Keratinocyte (primary cell): Measurements from ENCODE around the gene HGF. TPM values are rescaled to one million over a fixed set of nuclear protein-coding genes. Genes with fewer than 3 reads are reported as not detected.

ENCODE experiments used
- DNase-seq: peaks from one replicate; pipeline ENCODE4 v3.0.0-alpha.2; 2011; ENCODE audit warnings: low read depth, missing footprints, low spot score
- FAIRE-seq: peaks from 2 replicates; lab custom pipeline; 2011; peaks lifted over from hg19 to GRCh38; lab: Jason Lieb, UNC
- H2AFZ ChIP-seq: 2 replicates; pipeline ENCODE4 v1.6.0; 2012; ENCODE audit warnings: low read length, control low read depth, inconsistent platforms; ENCODE audit not compliant: control insufficient read depth
- H3K27ac ChIP-seq: 2 replicates; pipeline ENCODE4 v1.5.1; 2011; ENCODE audit warnings: low read length; ENCODE audit not compliant: control insufficient read depth, insufficient read depth
- H3K27me3 ChIP-seq: 3 replicates; pipeline ENCODE4 v1.6.0; 2011; ENCODE audit warnings: low read length; ENCODE audit not compliant: control insufficient read depth, insufficient read depth; ENCODE audit errors: extremely low read depth
- H3K36me3 ChIP-seq, 2 experiments: 2 replicates in 1 of 2; 3 replicates in 1 of 2; pipeline ENCODE4 v1.5.1; 2011; ENCODE audit warnings: low read length in 2 of 2, mild to moderate bottlenecking in 1 of 2; ENCODE audit not compliant: control insufficient read depth in 2 of 2, insufficient read depth in 2 of 2; ENCODE audit errors: extremely low read depth in 1 of 2
- H3K4me1 ChIP-seq: 3 replicates; pipeline ENCODE4 v1.5.1; 2011; ENCODE audit warnings: low read length; ENCODE audit not compliant: control insufficient read depth, insufficient read depth; ENCODE audit errors: extremely low read depth
- H3K4me2 ChIP-seq: 3 replicates; pipeline ENCODE4 v1.6.0; 2011; ENCODE audit warnings: low read depth, low read length; ENCODE audit not compliant: control insufficient read depth, insufficient read depth; ENCODE audit errors: extremely low read depth
- H3K4me3 ChIP-seq, 3 experiments: fragments of 200-600 bp in 1 of 3; sonication (generic) in 1 of 3; 2 replicates in 2 of 3; 3 replicates in 1 of 3; pipeline ENCODE4 v1.5.1; 2011 to 2016; ENCODE audit warnings: low read length in 3 of 3, mild to moderate bottlenecking in 3 of 3, control low read depth in 2 of 3, inconsistent platforms in 1 of 3, low read depth in 1 of 3, mixed read lengths in 1 of 3, mixed run types in 1 of 3, moderate library complexity in 1 of 3; ENCODE audit not compliant: control insufficient read depth in 2 of 3, insufficient read depth in 2 of 3; ENCODE audit errors: extremely low read depth in 1 of 3
- H3K79me2 ChIP-seq: 2 replicates; pipeline ENCODE4 v1.6.0; 2012; ENCODE audit warnings: low read length; ENCODE audit not compliant: control insufficient read depth, insufficient read depth
- H3K9ac ChIP-seq: 3 replicates; pipeline ENCODE4 v1.6.0; 2011; ENCODE audit warnings: low read length; ENCODE audit not compliant: control insufficient read depth, insufficient read depth; ENCODE audit errors: extremely low read depth
- H3K9me1 ChIP-seq: 3 replicates; pipeline ENCODE4 v1.6.0; 2011; ENCODE audit warnings: low read length; ENCODE audit not compliant: control insufficient read depth, insufficient read depth; ENCODE audit errors: extremely low read depth
- H3K9me3 ChIP-seq: 2 replicates; pipeline ENCODE4 v1.5.1; 2012; ENCODE audit warnings: low read depth, low read length; ENCODE audit not compliant: control insufficient read depth
- H4K20me1 ChIP-seq: 3 replicates; pipeline ENCODE4 v1.6.0; 2011; ENCODE audit warnings: low read length; ENCODE audit not compliant: control insufficient read depth, insufficient read depth; ENCODE audit errors: extremely low read depth
- EZH2 ChIP-seq: IDR thresholded peaks from one replicate; pipeline ENCODE4 v1.6.1; 2012; ENCODE audit warnings: inconsistent platforms, mild to moderate bottlenecking, low read length, moderate library complexity
- dilution Hi-C: fragments of 300-500 bp; cut with MboI; formaldehyde crosslinking; loops from one replicate; pipeline ENCODE4 v1.7.0; 2020; ENCODE audit warnings: low sequenced_read_pairs; ENCODE audit not compliant: extremely low pct_ligation_motif_present
- polyA plus RNA-seq, 5 experiments: library from polyadenylated mRNA; depleted of rRNA in 3 of 5; stranded (reverse) in 3 of 5; stranded (forward) in 1 of 5; unstranded in 1 of 5; fragments of >200 nt; gene quantifications; 1 replicate in 1 of 5; 2 replicates in 3 of 5; 3 replicates in 1 of 5; pipeline versions ENCODE4 v1.2.1 to v1.2.3, GENCODE V29; 2011 to 2012; ENCODE audit warnings: missing spikeins in 2 of 5, low read depth in 1 of 5, low replicate concordance in 1 of 5
- TF ChIP-seq, protein P1 (sequence below), 3 experiments: IDR thresholded peaks in 1 of 3; conservative IDR thresholded peaks in 1 of 3; optimal IDR thresholded peaks in 1 of 3; 2 replicates in 2 of 3; 3 replicates in 1 of 3; pipeline versions ENCODE3 to v1.5.1; 2011; ENCODE audit warnings: low read length in 3 of 3, mild to moderate bottlenecking in 3 of 3, moderate library complexity in 2 of 3, control low read depth in 1 of 3, inconsistent platforms in 1 of 3; ENCODE audit not compliant: insufficient read depth in 2 of 3; ENCODE audit errors: extremely low read depth in 1 of 3

Gene HGF
- polyA plus RNA-seq, 1 donor (not counting 4 experiments of a cell fraction or from before 2014, with no cell fraction given): not detected

DNA sequence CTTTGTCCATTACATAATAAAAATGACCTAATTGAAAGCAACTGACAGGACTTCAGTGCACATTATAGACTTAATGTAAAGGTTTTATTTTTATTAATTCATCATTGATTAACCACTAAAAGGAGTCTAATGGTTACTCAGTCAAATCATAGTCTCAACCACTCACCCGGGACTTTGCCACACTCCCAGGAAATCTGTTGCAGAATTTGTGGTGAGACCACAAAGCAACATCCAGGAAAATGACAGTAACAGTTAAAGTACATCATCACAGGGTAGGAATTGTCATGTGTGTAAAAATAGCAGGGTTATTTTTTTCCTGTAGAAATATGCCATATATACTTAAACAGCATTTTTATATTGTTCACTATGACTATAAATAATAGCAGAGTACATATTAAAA is 6.3 kb upstream of the HGF start:
- Histone ChIP-seq H2AFZ (no peak overlapping the region), H3K9ac (no peak overlapping the region), H4K20me1 (no peaks in the 10 kb centered on the region), H3K9me3 (no peaks in the 10 kb centered on the region), H3K27ac (no peak overlapping the region), H3K4me1 (no peaks in the 10 kb centered on the region), H3K79me2 (no peaks in the 10 kb centered on the region), H3K27me3 (no peaks in the 10 kb centered on the region), H3K36me3 (no peaks in the 10 kb centered on the region), H3K9me1 (no peaks in the 10 kb centered on the region), H3K4me3 (no peak overlapping the region), H3K4me2 (no peak overlapping the region)
- dilution Hi-C loops: no loop called here
- no peak for DNase-seq
- TF ChIP-seq, protein P1, sequence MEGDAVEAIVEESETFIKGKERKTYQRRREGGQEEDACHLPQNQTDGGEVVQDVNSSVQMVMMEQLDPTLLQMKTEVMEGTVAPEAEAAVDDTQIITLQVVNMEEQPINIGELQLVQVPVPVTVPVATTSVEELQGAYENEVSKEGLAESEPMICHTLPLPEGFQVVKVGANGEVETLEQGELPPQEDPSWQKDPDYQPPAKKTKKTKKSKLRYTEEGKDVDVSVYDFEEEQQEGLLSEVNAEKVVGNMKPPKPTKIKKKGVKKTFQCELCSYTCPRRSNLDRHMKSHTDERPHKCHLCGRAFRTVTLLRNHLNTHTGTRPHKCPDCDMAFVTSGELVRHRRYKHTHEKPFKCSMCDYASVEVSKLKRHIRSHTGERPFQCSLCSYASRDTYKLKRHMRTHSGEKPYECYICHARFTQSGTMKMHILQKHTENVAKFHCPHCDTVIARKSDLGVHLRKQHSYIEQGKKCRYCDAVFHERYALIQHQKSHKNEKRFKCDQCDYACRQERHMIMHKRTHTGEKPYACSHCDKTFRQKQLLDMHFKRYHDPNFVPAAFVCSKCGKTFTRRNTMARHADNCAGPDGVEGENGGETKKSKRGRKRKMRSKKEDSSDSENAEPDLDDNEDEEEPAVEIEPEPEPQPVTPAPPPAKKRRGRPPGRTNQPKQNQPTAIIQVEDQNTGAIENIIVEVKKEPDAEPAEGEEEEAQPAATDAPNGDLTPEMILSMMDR (optimal IDR thresholded peaks at IDR 0.05 in 1 of 3, IDR thresholded peaks at IDR 0.05 in 1 of 3, conservative IDR thresholded peaks at IDR 0.05 in 1 of 3; ENCODE audit: extremely low read depth in 1 of 3, insufficient read depth in 2 of 3, low read length in 3 of 3): no peak
- no peak for TF ChIP-seq EZH2
- FAIRE-seq: no peak

DNA sequence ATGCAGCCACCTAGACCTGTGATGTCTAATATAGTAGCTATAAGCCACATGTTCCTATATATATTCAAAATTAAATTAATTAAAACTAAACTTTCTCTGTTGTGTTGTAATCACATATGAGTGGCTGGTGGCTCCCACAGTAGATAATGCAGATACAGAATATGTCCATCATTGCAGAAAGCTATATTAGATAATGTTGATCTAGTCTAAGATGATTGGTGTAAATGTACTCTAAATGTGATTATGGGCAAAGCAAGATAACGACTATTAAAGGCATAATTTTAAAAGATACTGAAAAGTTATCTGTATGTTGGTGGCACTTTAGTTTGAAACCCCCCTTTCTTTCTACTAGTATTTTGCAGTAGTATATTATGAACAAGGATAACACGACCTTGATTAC is 5.7 kb upstream of the HGF start:
- no peaks in the 10 kb centered on the region for H4K20me1 ChIP-seq
- H3K27me3 ChIP-seq: peaks cover under 1% of the 10 kb centered on the region
- no peaks in the 10 kb centered on the region for H3K36me3 ChIP-seq
- FAIRE-seq: no peak
- H3K4me2 ChIP-seq: no peak overlapping the region
- H3K27ac ChIP-seq: no peak overlapping the region
- no peaks in the 10 kb centered on the region for H3K9me3 ChIP-seq
- H3K4me1 ChIP-seq: peaks cover 4% of the 10 kb centered on the region
- H3K9me1 ChIP-seq: no peaks in the 10 kb centered on the region
- no peak overlapping the region for H2AFZ ChIP-seq
- dilution Hi-C loops: no loop called here
- DNase-seq: no peak
- TF ChIP-seq, protein P1 (optimal IDR thresholded peaks at IDR 0.05 in 1 of 3, IDR thresholded peaks at IDR 0.05 in 1 of 3, conservative IDR thresholded peaks at IDR 0.05 in 1 of 3; ENCODE audit: extremely low read depth in 1 of 3, insufficient read depth in 2 of 3, low read length in 3 of 3): no peak
- no peak for TF ChIP-seq EZH2
- no peak overlapping the region for H3K9ac ChIP-seq
- H3K4me3 ChIP-seq: no peak overlapping the region
- H3K79me2 ChIP-seq: no peaks in the 10 kb centered on the region
